ENCODE results near the gene SCP2.

GRCh38 chr1:52906135-52906603 lies 20.9 kb upstream of the SCP2 start:
- TF ChIP-seq CTCF (IDR thresholded peaks at IDR 0.05) (no peak), ZFX (IDR thresholded peaks at IDR 0.05; ENCODE audit: borderline replicate concordance) (no peak)

All from 22Rv1 (cell line).